Activated CD4-positive, alpha-beta T cell treated with anti-CD3 and anti-CD28 coated beads for 24 hours (primary cell): ENCODE results near the gene GBP2.
"Not testable (repeated sequence)": the region's sequence is repeated elsewhere in the genome, so short reads cannot be mapped to it uniquely, and the experiment has no call there.

Experiments used
- DNase-seq, 2 donors: peaks; one replicate each; pipeline ENCODE4 v3.0.0-alpha.2; 2020; ENCODE audit warnings: low read depth in 2 of 2

The GBP2 gene

GRCh38 chr1:89125913-89126580 lies at the start of gene GBP2:
GBP2 (minus strand) TSS chr1:89126114; CDS start chr1:89121966, 4,148 bp downstream.
- no peak for DNase-seq

GRCh38 chr1:89174491-89174890 lies 48.6 kb upstream of the GBP2 start:
- DNase-seq: no peak

GRCh38 chr1:89172468-89173143 lies 46.7 kb upstream of the GBP2 start:
- no peak for DNase-seq

GRCh38 chr1:89171067-89171438 lies 45.1 kb upstream of the GBP2 start:
- no peak for DNase-seq

- no peak for DNase-seq
Measured at GRCh38 chr1:89170170-89171066, 44.5 kb upstream of the GBP2 start.

GRCh38 chr1:89169166-89169565 lies 43.3 kb upstream of the GBP2 start:
- DNase-seq: no peak

GRCh38 chr1:89167590-89168230 lies 41.8 kb upstream of the GBP2 start:
- no peak for DNase-seq

GRCh38 chr1:89166705-89167104 lies 40.8 kb upstream of the GBP2 start:
- no peak for DNase-seq

GRCh38 chr1:89165811-89166210 lies 39.9 kb upstream of the GBP2 start:
- DNase-seq: no peak

GRCh38 chr1:89151047-89151446 lies 25.1 kb upstream of the GBP2 start:
- DNase-seq: no peak

- no peak for DNase-seq
Measured at GRCh38 chr1:89149976-89150375, 24.1 kb upstream of the GBP2 start.

GRCh38 chr1:89149229-89149628 lies 23.3 kb upstream of the GBP2 start:
- DNase-seq: no peak

GRCh38 chr1:89147678-89148658 lies 22.1 kb upstream of the GBP2 start:
- no peak for DNase-seq

GRCh38 chr1:89146721-89147120 lies 20.8 kb upstream of the GBP2 start:
- DNase-seq: no peak

- DNase-seq: no peak
Measured at GRCh38 chr1:89143484-89143883, 17.6 kb upstream of the GBP2 start.

GRCh38 chr1:89142160-89142559 lies 16.2 kb upstream of the GBP2 start:
- DNase-seq: no peak

- DNase-seq: no peak
Measured at GRCh38 chr1:89133747-89134146, 7.8 kb upstream of the GBP2 start.

GRCh38 chr1:89130716-89131115 lies 4.8 kb upstream of the GBP2 start:
- no peak for DNase-seq

GRCh38 chr1:89129911-89130310 lies 4.0 kb upstream of the GBP2 start:
- no peak for DNase-seq

GRCh38 chr1:89128003-89128458 lies 2.1 kb upstream of the GBP2 start:
- DNase-seq: not testable (repeated sequence)
